Cardiac muscle cell (in vitro differentiated cells and primary cell): ENCODE results near the gene KDM4B. TPM values are rescaled to one million over a fixed set of nuclear protein-coding genes. Genes with fewer than 3 reads are reported as not detected.

Experiments
- DNase-seq, 2 donors: peaks; one replicate each; pipeline versions ENCODE4 v3.0.0 to v3.0.0-alpha.2; 2010 to 2017; ENCODE audit warnings: low read depth in 1 of 2, low spot score in 1 of 2
- H3K27ac ChIP-seq: fragments of 200-600 bp; sonication (generic); 2 replicates; pipeline ENCODE4 v1.5.1; 2016
- H3K27me3 ChIP-seq: fragments of 200-600 bp; sonication (generic); 2 replicates; pipeline ENCODE4 v1.6.0; 2016; ENCODE audit warnings: control low read depth
- H3K36me3 ChIP-seq: fragments of 200-600 bp; sonication (generic); 2 replicates; pipeline ENCODE4 v1.5.1; 2016; ENCODE audit warnings: control low read depth
- H3K4me1 ChIP-seq: fragments of 200-600 bp; sonication (generic); 2 replicates; pipeline ENCODE4 v1.8.1; 2017; ENCODE audit warnings: low read depth, mild to moderate bottlenecking, mixed run types
- H3K4me3 ChIP-seq: fragments of 200-600 bp; sonication (generic); 2 replicates; pipeline ENCODE4 v1.5.1; 2016; ENCODE audit warnings: mild to moderate bottlenecking
- H3K9me3 ChIP-seq: fragments of 200-600 bp; sonication (generic); 2 replicates; pipeline ENCODE4 v1.5.1; 2017; ENCODE audit warnings: low read depth, mild to moderate bottlenecking, control low read depth
- CTCF ChIP-seq: IDR thresholded peaks from 2 replicates; pipeline ENCODE4 v1.5.1; 2012; ENCODE audit warnings: low read depth, mild to moderate bottlenecking, low read length
- polyA plus RNA-seq: library from polyadenylated mRNA; unstranded; fragments of >200 nt; fragmentation: Nextera tagmentation; extraction: Ambion mirVana; gene quantifications from 2 replicates; pipeline ENCODE4 v1.2.1, GENCODE V29; 2016
- total RNA-seq: library from RNA; depleted of rRNA; stranded (reverse); fragments of >200 nt; gene quantifications from 2 replicates; pipeline ENCODE4 v1.2.3, GENCODE V29; 2016

KDM4B gene
- total and polyA plus RNA-seq, 2 experiments from 2014 or later: 74.6 to 90.6 TPM

GRCh38 chr19:5091684-5092480 is 123.0 kb downstream of the KDM4B start:
- peaks cover 21% of the 10 kb centered on the region for H3K4me1 ChIP-seq
- H3K27me3 ChIP-seq: no peaks in the 10 kb centered on the region
- DNase-seq: no peak
- TF ChIP-seq CTCF: no peak
- H3K9me3 ChIP-seq: no peaks in the 10 kb centered on the region
- no peaks in the 10 kb centered on the region for H3K36me3 ChIP-seq
- H3K4me3 ChIP-seq: no peak overlapping the region
- peak overlapping the region; percentile 95 for H3K27ac ChIP-seq

- peak overlapping the region; percentile 95 for H3K27ac ChIP-seq
- DNase-seq: no peak
- no peak for TF ChIP-seq CTCF
- H3K4me3 ChIP-seq: no peak overlapping the region
- H3K4me1 ChIP-seq: peaks cover 21% of the 10 kb centered on the region
- no peaks in the 10 kb centered on the region for H3K36me3 ChIP-seq
- no peaks in the 10 kb centered on the region for H3K27me3 ChIP-seq
- no peaks in the 10 kb centered on the region for H3K9me3 ChIP-seq
Observed at GRCh38 chr19:5092481-5092843, 123.5 kb downstream of the KDM4B start.

- H3K27ac ChIP-seq: peak overlapping the region; percentile 95
- H3K4me1 ChIP-seq: peaks cover 21% of the 10 kb centered on the region
Observed at GRCh38 chr19:5093297-5093928, 124.5 kb downstream of the KDM4B start.

GRCh38 chr19:5093948-5094718 is 125.2 kb downstream of the KDM4B start:
- peaks cover 21% of the 10 kb centered on the region for H3K4me1 ChIP-seq
- TF ChIP-seq CTCF: no peak
- H3K27ac ChIP-seq: peak overlapping the region; percentile 95
- no peak overlapping the region for H3K4me3 ChIP-seq
- H3K36me3 ChIP-seq: no peaks in the 10 kb centered on the region
- no peak for DNase-seq
- H3K27me3 ChIP-seq: no peaks in the 10 kb centered on the region
- no peaks in the 10 kb centered on the region for H3K9me3 ChIP-seq

More at GRCh38 chr19:5093297-5093928, 124.5 kb downstream of the KDM4B start:
- no peaks in the 10 kb centered on the region for H3K36me3 ChIP-seq
- H3K27me3 ChIP-seq: no peaks in the 10 kb centered on the region
- peak in 1 of 2 donors; percentile 55 for DNase-seq
- TF ChIP-seq CTCF: no peak
- H3K4me3 ChIP-seq: no peak overlapping the region
- no peaks in the 10 kb centered on the region for H3K9me3 ChIP-seq

GRCh38 chr19:5094768-5095567 is 126.1 kb downstream of the KDM4B start:
- peaks cover 3% of the 10 kb centered on the region for H3K36me3 ChIP-seq
- peak overlapping the region; percentile 68 for H3K27ac ChIP-seq
- H3K4me3 ChIP-seq: no peak overlapping the region
- DNase-seq: no peak
- no peak for TF ChIP-seq CTCF
- H3K4me1 ChIP-seq: peaks cover 21% of the 10 kb centered on the region
- H3K9me3 ChIP-seq: no peaks in the 10 kb centered on the region
- H3K27me3 ChIP-seq: no peaks in the 10 kb centered on the region
